Measurements from ENCODE around the gene TBC1D7. TPM values are rescaled to one million over a fixed set of nuclear protein-coding genes. Genes with fewer than 3 reads are reported as not detected.

Gene TBC1D7
- total and polyA plus RNA-seq, 10 of the 15 experiments (the other 5 are each of a cell fraction or from before 2014, with no cell fraction given): 20.1 to 65.9 (median 31.3) TPM

DNA sequence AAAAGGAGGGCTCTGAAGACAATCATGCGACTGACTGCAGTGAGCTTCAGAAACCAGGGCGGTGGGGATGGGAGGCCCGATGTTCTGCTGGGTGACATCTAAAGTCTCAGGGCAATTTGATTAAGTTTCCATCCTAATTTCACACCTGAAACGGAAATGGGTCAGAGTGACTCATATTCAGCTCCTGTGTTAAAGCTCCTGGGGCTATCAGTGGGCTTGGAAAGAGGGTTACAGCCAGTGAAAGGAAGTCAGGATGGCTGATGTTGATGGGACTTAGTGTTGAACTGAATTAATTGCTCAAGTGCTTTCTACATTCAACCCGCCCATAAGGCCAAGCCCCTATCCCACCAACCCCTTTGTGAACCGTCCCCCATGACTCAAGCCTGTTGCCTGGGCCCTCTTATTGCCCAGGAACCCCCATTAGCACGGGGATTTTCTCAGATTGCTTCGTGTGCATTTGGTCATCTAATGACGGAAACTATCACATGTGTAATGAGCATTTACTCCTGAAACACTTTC is 47.1 kb upstream of the TBC1D7 start (continued):
- TF ChIP-seq CBFB (IDR thresholded peaks at IDR 0.05; ENCODE audit: low read depth) (peak; percentile 70; the same call in 1 of the 2 replicates), RELA (IDR thresholded peaks at IDR 0.05; ENCODE audit: borderline replicate concordance, partially characterized antibody) (peak; percentile 72), YBX1 (IDR thresholded peaks at IDR 0.05) (no peak), LARP7 (IDR thresholded peaks at IDR 0.05) (0 out of 2 replicates have a peak, but pooled peaks have one; percentile 34), RB1 (IDR thresholded peaks at IDR 0.05; ENCODE audit: borderline replicate concordance) (no peak), POU2F2 (IDR thresholded peaks at IDR 0.05; ENCODE audit: borderline replicate concordance, low read depth, low read length) (peak; percentile 66; the same call in 1 of the 3 replicates), BMI1 (IDR thresholded peaks at IDR 0.05; ENCODE audit: borderline replicate concordance) (peak; percentile 79; the same call in 1 of the 2 replicates), ZNF274 (IDR thresholded peaks at IDR 0.05; ENCODE audit: insufficient read depth, insufficient read length) (no peak), SP1 (IDR thresholded peaks at IDR 0.05; ENCODE audit: low read depth, low read length) (no peak), NFYA (IDR thresholded peaks at IDR 0.05; ENCODE audit: borderline replicate concordance, low read depth, low read length) (no peak), SIN3A (IDR thresholded peaks at IDR 0.05; ENCODE audit: low read depth, low read length) (no peak), BACH1 (IDR thresholded peaks at IDR 0.05; ENCODE audit: borderline replicate concordance) (peak; percentile 90; the same call in 1 of the 2 replicates), NFYB (IDR thresholded peaks at IDR 0.05; ENCODE audit: insufficient read depth, low read depth, low read length) (no peak), RBBP5 (conservative IDR thresholded peaks at IDR 0.05) (no peak)
- TF ChIP-seq, protein P1, sequence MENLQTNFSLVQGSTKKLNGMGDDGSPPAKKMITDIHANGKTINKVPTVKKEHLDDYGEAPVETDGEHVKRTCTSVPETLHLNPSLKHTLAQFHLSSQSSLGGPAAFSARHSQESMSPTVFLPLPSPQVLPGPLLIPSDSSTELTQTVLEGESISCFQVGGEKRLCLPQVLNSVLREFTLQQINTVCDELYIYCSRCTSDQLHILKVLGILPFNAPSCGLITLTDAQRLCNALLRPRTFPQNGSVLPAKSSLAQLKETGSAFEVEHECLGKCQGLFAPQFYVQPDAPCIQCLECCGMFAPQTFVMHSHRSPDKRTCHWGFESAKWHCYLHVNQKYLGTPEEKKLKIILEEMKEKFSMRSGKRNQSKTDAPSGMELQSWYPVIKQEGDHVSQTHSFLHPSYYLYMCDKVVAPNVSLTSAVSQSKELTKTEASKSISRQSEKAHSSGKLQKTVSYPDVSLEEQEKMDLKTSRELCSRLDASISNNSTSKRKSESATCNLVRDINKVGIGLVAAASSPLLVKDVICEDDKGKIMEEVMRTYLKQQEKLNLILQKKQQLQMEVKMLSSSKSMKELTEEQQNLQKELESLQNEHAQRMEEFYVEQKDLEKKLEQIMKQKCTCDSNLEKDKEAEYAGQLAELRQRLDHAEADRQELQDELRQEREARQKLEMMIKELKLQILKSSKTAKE (IDR thresholded peaks at IDR 0.05; ENCODE audit: low read depth, poor library complexity, severe bottlenecking): peak; percentile 85
- TF ChIP-seq, protein P2, sequence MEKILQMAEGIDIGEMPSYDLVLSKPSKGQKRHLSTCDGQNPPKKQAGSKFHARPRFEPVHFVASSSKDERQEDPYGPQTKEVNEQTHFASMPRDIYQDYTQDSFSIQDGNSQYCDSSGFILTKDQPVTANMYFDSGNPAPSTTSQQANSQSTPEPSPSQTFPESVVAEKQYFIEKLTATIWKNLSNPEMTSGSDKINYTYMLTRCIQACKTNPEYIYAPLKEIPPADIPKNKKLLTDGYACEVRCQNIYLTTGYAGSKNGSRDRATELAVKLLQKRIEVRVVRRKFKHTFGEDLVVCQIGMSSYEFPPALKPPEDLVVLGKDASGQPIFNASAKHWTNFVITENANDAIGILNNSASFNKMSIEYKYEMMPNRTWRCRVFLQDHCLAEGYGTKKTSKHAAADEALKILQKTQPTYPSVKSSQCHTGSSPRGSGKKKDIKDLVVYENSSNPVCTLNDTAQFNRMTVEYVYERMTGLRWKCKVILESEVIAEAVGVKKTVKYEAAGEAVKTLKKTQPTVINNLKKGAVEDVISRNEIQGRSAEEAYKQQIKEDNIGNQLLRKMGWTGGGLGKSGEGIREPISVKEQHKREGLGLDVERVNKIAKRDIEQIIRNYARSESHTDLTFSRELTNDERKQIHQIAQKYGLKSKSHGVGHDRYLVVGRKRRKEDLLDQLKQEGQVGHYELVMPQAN (conservative IDR thresholded peaks at IDR 0.05): no peak
- TF ChIP-seq, protein P3, sequence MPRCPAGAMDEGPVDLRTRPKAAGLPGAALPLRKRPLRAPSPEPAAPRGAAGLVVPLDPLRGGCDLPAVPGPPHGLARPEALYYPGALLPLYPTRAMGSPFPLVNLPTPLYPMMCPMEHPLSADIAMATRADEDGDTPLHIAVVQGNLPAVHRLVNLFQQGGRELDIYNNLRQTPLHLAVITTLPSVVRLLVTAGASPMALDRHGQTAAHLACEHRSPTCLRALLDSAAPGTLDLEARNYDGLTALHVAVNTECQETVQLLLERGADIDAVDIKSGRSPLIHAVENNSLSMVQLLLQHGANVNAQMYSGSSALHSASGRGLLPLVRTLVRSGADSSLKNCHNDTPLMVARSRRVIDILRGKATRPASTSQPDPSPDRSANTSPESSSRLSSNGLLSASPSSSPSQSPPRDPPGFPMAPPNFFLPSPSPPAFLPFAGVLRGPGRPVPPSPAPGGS (IDR thresholded peaks at IDR 0.05; ENCODE audit: borderline replicate concordance, insufficient read depth, low read depth, low read length, poor library complexity, severe bottlenecking): peak; percentile 87
- TF ChIP-seq, protein P4, sequence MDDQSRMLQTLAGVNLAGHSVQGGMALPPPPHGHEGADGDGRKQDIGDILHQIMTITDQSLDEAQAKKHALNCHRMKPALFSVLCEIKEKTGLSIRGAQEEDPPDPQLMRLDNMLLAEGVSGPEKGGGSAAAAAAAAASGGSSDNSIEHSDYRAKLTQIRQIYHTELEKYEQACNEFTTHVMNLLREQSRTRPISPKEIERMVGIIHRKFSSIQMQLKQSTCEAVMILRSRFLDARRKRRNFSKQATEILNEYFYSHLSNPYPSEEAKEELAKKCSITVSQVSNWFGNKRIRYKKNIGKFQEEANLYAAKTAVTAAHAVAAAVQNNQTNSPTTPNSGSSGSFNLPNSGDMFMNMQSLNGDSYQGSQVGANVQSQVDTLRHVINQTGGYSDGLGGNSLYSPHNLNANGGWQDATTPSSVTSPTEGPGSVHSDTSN (IDR thresholded peaks at IDR 0.05; ENCODE audit: insufficient replicate concordance, low read depth, low read length): no peak
- TF ChIP-seq, protein P5, sequence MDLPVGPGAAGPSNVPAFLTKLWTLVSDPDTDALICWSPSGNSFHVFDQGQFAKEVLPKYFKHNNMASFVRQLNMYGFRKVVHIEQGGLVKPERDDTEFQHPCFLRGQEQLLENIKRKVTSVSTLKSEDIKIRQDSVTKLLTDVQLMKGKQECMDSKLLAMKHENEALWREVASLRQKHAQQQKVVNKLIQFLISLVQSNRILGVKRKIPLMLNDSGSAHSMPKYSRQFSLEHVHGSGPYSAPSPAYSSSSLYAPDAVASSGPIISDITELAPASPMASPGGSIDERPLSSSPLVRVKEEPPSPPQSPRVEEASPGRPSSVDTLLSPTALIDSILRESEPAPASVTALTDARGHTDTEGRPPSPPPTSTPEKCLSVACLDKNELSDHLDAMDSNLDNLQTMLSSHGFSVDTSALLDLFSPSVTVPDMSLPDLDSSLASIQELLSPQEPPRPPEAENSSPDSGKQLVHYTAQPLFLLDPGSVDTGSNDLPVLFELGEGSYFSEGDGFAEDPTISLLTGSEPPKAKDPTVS (IDR thresholded peaks at IDR 0.05; ENCODE audit: low read depth, low read length): 0 out of 2 replicates have a peak, but pooled peaks have one; percentile 10
- TF ChIP-seq, protein P6, sequence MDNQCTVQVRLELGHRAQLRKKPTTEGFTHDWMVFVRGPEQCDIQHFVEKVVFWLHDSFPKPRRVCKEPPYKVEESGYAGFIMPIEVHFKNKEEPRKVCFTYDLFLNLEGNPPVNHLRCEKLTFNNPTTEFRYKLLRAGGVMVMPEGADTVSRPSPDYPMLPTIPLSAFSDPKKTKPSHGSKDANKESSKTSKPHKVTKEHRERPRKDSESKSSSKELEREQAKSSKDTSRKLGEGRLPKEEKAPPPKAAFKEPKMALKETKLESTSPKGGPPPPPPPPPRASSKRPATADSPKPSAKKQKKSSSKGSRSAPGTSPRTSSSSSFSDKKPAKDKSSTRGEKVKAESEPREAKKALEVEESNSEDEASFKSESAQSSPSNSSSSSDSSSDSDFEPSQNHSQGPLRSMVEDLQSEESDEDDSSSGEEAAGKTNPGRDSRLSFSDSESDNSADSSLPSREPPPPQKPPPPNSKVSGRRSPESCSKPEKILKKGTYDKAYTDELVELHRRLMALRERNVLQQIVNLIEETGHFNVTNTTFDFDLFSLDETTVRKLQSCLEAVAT (IDR thresholded peaks at IDR 0.05): peak; percentile 47

Measured in GM12878 (cell line).